ENCODE data around the gene KCTD20.
"Not testable (repeated sequence)": the region's sequence is repeated elsewhere in the genome, so short reads cannot be mapped to it uniquely, and the experiment has no call there.

GRCh38 chr6:36409718-36410117 lies 33.1 kb upstream of the KCTD20 start:
- not testable (repeated sequence) for TF ChIP-seq POLR2A (IDR thresholded peaks at IDR 0.05; ENCODE audit: extremely low read depth, insufficient read length); CTCF (IDR thresholded peaks at IDR 0.05; ENCODE audit: low read depth, low read length); MAX (IDR thresholded peaks at IDR 0.05; ENCODE audit: low read depth, low read length)
